Epithelial cell of esophagus (primary cell): ENCODE results near the gene RBM33.

Experiments
- DNase-seq: peaks from one replicate; pipeline ENCODE4 v3.0.0; 2010; ENCODE audit warnings: low read depth
- H3K4me3 ChIP-seq: 2 replicates; pipeline ENCODE4 v1.5.1; 2011; ENCODE audit warnings: mild to moderate bottlenecking, low read length, control low read depth
- TF ChIP-seq, protein P1 (sequence below): IDR thresholded peaks from 2 replicates; pipeline ENCODE4 v1.5.1; 2011; ENCODE audit warnings: low read depth, mild to moderate bottlenecking, low read length, control low read depth, inconsistent platforms; ENCODE audit not compliant: insufficient read depth; ENCODE audit errors: missing control alignments

The RBM33 gene

DNA sequence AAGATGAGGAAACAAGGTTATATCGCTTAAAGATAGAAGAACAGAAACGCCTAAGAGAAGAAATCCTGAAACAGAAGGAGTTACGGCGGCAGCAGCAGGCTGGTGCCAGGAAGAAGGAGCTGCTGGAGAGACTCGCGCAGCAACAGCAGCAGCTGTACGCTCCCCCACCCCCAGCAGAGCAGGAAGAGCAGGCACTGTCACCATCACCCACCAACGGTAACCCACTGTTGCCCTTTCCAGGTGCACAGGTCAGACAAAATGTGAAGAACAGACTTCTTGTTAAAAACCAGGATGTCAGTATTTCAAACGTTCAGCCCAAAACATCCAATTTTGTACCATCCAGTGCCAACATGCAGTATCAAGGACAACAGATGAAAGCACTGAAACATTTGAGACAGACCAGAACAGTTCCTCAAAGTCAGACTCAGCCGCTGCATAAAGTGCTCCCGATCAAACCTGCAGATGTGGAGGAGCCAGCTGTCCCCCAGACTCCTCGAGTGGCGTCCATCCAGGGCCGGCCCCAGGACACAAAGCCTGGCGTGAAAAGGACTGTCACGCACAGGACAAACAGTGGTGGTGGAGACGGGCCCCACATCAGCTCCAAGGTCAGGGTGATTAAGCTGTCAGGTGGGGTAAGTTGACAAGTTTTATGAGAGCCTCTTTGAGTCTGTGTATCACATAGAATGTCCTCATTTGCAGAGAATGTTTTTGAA lies 100.7 kb downstream of the RBM33 start:
- TF ChIP-seq, protein P1, sequence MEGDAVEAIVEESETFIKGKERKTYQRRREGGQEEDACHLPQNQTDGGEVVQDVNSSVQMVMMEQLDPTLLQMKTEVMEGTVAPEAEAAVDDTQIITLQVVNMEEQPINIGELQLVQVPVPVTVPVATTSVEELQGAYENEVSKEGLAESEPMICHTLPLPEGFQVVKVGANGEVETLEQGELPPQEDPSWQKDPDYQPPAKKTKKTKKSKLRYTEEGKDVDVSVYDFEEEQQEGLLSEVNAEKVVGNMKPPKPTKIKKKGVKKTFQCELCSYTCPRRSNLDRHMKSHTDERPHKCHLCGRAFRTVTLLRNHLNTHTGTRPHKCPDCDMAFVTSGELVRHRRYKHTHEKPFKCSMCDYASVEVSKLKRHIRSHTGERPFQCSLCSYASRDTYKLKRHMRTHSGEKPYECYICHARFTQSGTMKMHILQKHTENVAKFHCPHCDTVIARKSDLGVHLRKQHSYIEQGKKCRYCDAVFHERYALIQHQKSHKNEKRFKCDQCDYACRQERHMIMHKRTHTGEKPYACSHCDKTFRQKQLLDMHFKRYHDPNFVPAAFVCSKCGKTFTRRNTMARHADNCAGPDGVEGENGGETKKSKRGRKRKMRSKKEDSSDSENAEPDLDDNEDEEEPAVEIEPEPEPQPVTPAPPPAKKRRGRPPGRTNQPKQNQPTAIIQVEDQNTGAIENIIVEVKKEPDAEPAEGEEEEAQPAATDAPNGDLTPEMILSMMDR, result no peak
- H3K4me3 ChIP-seq, result no peak overlapping the region
- no peak for DNase-seq

DNA sequence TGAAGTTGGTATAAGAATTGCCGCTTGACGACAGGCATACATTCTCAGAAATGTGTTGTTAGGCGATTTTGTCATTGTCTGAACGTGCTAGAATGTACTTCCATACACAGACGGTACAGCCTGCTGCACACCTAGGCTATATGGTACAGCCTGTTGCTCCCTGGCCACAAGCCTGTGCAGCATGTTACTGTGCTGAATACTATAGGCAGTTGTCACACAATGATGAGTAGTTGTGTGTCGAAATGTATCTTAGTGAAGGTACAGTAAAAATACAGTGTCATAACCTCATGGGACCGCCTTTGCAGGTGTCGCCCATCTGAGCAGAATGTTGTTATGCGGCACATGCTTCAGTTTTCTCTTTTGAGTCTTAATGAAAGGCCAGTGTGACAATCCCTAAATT lies 101.3 kb downstream of the RBM33 start:
- DNase-seq, result no peak
- TF ChIP-seq, protein P1, result no peak
- H3K4me3 ChIP-seq, result no peak overlapping the region

DNA sequence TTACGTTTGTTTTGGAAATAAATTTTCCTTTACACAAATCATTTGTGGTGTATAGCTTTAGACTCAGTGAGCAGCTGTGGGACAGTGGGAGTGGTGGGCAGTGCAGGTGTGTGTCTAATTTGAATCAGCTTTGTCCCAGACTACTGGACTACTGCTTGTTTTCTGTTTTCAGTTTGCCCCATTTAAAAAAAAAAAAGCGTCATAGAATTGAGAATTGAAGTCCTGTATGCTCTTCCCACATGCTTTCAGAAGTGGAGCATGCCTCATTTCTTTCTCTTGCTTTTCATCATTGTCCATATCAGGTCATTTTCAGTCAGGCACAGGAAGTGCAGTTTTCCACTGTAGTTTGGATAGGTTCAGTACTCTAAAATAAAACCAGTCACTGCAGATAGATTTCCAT lies 101.7 kb downstream of the RBM33 start:
- no peak for DNase-seq
- TF ChIP-seq, protein P1, result no peak
- no peak overlapping the region for H3K4me3 ChIP-seq

DNA sequence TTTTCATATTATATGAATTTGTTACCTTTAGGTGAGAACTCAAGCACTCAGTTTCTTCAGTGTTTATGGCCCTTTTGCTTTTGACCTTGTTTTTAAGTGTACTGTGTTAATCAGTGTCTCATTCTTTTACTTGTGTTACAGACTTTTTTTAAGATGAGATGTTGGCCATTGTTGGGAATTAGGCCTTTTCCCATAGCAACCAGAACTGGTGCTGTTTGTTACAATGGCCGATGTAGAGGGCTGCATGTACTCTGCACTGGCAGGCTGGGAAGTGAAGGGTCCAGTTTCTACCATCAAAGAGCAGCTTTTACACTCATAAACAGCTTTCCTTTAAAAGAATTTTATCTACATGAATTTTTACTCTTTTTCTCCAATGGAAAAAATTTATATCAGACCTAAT lies 102.7 kb downstream of the RBM33 start:
- H3K4me3 ChIP-seq, result no peak overlapping the region
- TF ChIP-seq, protein P1, result no peak
- DNase-seq, result no peak

DNA sequence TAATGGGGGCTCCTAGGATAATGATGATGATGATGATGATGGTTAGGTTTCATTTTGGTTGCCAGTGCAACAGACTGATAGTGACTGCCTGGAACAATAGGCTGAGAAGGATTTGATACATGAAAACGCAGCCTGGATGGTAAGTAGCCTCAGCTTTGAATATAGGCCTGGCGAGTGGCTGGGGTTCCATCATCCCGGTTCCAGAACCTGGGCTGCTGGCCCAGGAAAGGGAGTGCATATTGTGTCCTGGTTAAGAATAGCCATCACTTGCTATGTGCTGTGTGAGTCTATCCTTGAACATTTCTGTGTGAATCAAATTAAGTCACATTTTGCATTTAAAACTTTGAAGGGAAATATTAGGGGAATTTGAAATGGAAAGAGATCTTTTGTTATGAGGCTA lies 105.1 kb downstream of the RBM33 start:
- TF ChIP-seq, protein P1, result no peak
- H3K4me3 ChIP-seq, result no peak overlapping the region
- DNase-seq, result no peak

DNA sequence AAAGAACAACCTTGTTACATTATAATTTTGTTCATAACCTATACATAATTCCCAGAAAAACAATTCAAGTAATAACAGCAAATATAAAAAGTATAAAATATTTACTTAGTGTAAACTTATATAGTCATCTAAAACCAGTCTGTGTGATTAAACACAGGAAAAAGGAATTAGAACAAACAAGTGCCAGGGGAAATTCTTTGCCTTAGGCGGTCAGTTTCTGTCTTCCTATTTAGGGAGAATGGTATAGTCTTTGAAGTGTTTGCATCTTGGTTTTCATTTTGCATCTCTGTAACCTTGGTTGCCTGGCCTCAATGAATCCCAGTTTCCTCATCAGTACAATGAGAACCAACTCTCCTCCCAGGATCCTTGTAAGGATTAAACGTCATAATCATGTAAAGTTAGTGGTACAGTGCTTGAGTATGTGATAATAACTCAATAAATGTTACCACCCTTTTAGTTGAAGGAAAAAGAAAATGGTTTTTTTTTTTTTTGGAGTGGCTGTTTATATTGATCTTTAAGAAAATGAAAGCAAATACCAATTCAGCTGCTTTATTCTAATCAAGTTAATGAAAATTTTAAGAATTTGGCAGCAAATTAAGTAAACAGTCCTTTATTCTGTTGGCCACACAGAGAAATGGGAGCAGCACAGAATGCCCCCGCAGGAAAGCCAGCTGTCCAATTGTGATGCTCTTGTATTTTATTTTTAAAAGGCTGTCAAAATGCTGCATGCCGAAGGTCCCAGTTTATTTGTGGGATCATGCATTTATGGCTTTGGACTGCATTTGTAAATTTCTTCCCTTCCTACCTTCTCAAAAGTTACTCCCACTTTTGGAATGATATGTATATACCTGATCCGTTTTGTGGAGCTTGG lies 106.0 kb downstream of the RBM33 start:
- TF ChIP-seq, protein P1, result no peak
- DNase-seq, result no peak
- no peak overlapping the region for H3K4me3 ChIP-seq

DNA sequence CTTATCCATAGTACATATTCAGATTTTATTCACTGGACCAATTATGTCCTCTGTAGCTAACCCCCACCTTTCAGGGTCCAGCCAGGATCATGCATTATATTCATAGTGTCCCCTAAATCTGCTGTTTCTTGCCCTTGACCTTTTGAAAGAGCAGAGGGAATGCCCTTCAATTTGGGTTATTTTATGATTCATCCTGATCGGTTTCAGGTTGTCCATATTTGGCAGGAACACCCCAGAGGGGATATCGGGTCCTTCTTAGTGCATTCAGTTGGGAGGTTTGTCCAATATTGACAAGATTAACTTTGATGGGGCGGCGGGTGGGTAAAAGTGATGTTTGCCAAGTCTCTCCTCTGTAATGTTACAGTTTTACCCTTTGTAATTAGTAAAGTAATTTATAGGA lies 106.9 kb downstream of the RBM33 start:
- H3K4me3 ChIP-seq, result no peak overlapping the region
- no peak for DNase-seq
- TF ChIP-seq, protein P1, result no peak
